ENCODE measurements around the gene DAPK1. TPM values are rescaled to one million over a fixed set of nuclear protein-coding genes. Genes with fewer than 3 reads are reported as not detected.

DAPK1 gene
- total and polyA plus RNA-seq, 10 of the 15 experiments (the other 5 are each of a cell fraction or from before 2014, with no cell fraction given): 8.2 to 94.7 (median 51.6) TPM

DNA sequence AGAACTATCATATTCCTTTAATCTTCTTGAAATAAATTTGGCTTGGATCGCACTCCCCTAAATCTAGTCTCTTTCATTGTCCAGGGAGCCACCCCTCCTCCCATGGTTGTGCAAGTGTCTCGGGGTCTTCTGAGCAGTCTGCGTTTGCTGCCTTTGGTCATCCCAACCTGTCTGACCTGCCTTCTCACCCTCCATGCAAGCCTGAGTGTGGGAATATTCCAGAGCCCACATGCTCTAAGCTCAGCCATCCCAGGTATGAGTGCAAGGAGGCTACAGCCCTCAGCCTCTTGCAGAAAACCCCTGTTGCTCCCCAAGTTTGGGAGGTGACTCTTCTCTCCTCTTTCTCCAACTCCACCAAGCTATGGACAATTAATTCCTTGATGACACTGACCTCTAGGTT is 220.6 kb downstream of the DAPK1 start:
- H3K9ac ChIP-seq (ENCODE audit: control insufficient read depth, insufficient read depth, low read length): no peak overlapping the region
- RAD21 ChIA-PET (ENCODE audit: unreplicated experiment): no interaction called here
- H3K36me3 ChIP-seq (ENCODE audit: control insufficient read depth in 2 of 2, insufficient read depth in 2 of 2, low read length in 1 of 2): no peaks in the 10 kb centered on the region
- DNase-seq (ENCODE audit: low read depth, low spot score) (no peak), ATAC-seq (no peak), FAIRE-seq (no peak)
- H3K27ac ChIP-seq (ENCODE audit: control insufficient read depth, insufficient read depth): no peak overlapping the region
- 30% methylated on average over 3 of the region's 3 CpGs for WGBS (ENCODE audit: insufficient coverage, insufficient replicate concordance, low lambda C conversion rate, missing lambda C conversion rate)
- H3K79me2 ChIP-seq (ENCODE audit: control insufficient read depth, insufficient read depth, low read length): no peaks in the 10 kb centered on the region
- H2AFZ ChIP-seq (ENCODE audit: control insufficient read depth, low read depth, low read length): no peak overlapping the region
- no peaks in the 10 kb centered on the region for H3K9me3 ChIP-seq (replicated peaks; ENCODE audit: control insufficient read depth, insufficient read depth, low read length)
- H3K4me1 ChIP-seq (ENCODE audit: control insufficient read depth, insufficient read depth, low read length): no peaks in the 10 kb centered on the region
- no TSS peak for BruUV-seq (replicated peaks)
- POLR2A ChIA-PET: no interaction called here
- SMC1A ChIA-PET (ENCODE audit: uncharacterized antibody, unreplicated experiment): no interaction called here
- intact Hi-C loops (cut with micrococcal nuclease; ENCODE audit: unreplicated experiment): no loop called here
- H3K4me3 ChIP-seq: no peak overlapping the region
- H4K20me1 ChIP-seq (ENCODE audit: control insufficient read depth, insufficient read depth): no peaks in the 10 kb centered on the region
- in situ Hi-C loops (cut with MboI): no loop called here
- H3K27me3 ChIP-seq (replicated peaks in 1 of 2; ENCODE audit: control insufficient read depth in 2 of 2, insufficient read depth in 2 of 2, low read length in 1 of 2): peaks cover 0 to 2% of the 10 kb centered on the region in 2 experiments; a peak in 1 of 4 replicates
- TF ChIP-seq SMAD5 (IDR thresholded peaks at IDR 0.05; ENCODE audit: low read depth) (no peak), HCFC1 (IDR thresholded peaks at IDR 0.05; ENCODE audit: low read length) (no peak), STAT1 (conservative IDR thresholded peaks at IDR 0.05) (no peak), EZH2 (IDR thresholded peaks at IDR 0.05; ENCODE audit: borderline replicate concordance, control insufficient read depth, low read depth, low read length) (no peak), EED (IDR thresholded peaks at IDR 0.05; ENCODE audit: low read depth) (no peak), FOXK2 (IDR thresholded peaks at IDR 0.05) (no peak), RFX5 (IDR thresholded peaks at IDR 0.05; ENCODE audit: low read depth, low read length) (no peak), WRNIP1 (IDR thresholded peaks at IDR 0.05; ENCODE audit: borderline replicate concordance, low read depth, low read length) (no peak), SRF (IDR thresholded peaks at IDR 0.05; ENCODE audit: low read depth in 2 of 2, low read length in 2 of 2) (no peak), HDAC6 (IDR thresholded peaks at IDR 0.05; ENCODE audit: unreplicated experiment) (no peak), RCOR1 (conservative IDR thresholded peaks at IDR 0.05; ENCODE audit: low read depth, low read length) (no peak), LARP7 (IDR thresholded peaks at IDR 0.05) (no peak), NFYA (IDR thresholded peaks at IDR 0.05; ENCODE audit: borderline replicate concordance, low read depth, low read length) (no peak), SMC3 (IDR thresholded peaks at IDR 0.05; ENCODE audit: borderline replicate concordance, low read length) (no peak), ZNF24 (IDR thresholded peaks at IDR 0.05) (no peak)
- TF ChIP-seq, protein P1, sequence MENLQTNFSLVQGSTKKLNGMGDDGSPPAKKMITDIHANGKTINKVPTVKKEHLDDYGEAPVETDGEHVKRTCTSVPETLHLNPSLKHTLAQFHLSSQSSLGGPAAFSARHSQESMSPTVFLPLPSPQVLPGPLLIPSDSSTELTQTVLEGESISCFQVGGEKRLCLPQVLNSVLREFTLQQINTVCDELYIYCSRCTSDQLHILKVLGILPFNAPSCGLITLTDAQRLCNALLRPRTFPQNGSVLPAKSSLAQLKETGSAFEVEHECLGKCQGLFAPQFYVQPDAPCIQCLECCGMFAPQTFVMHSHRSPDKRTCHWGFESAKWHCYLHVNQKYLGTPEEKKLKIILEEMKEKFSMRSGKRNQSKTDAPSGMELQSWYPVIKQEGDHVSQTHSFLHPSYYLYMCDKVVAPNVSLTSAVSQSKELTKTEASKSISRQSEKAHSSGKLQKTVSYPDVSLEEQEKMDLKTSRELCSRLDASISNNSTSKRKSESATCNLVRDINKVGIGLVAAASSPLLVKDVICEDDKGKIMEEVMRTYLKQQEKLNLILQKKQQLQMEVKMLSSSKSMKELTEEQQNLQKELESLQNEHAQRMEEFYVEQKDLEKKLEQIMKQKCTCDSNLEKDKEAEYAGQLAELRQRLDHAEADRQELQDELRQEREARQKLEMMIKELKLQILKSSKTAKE (IDR thresholded peaks at IDR 0.05; ENCODE audit: low read depth, poor library complexity, severe bottlenecking): no peak
- TF ChIP-seq, protein P2, sequence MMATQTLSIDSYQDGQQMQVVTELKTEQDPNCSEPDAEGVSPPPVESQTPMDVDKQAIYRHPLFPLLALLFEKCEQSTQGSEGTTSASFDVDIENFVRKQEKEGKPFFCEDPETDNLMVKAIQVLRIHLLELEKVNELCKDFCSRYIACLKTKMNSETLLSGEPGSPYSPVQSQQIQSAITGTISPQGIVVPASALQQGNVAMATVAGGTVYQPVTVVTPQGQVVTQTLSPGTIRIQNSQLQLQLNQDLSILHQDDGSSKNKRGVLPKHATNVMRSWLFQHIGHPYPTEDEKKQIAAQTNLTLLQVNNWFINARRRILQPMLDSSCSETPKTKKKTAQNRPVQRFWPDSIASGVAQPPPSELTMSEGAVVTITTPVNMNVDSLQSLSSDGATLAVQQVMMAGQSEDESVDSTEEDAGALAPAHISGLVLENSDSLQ (IDR thresholded peaks at IDR 0.05): no peak
- TF ChIP-seq, protein P3, sequence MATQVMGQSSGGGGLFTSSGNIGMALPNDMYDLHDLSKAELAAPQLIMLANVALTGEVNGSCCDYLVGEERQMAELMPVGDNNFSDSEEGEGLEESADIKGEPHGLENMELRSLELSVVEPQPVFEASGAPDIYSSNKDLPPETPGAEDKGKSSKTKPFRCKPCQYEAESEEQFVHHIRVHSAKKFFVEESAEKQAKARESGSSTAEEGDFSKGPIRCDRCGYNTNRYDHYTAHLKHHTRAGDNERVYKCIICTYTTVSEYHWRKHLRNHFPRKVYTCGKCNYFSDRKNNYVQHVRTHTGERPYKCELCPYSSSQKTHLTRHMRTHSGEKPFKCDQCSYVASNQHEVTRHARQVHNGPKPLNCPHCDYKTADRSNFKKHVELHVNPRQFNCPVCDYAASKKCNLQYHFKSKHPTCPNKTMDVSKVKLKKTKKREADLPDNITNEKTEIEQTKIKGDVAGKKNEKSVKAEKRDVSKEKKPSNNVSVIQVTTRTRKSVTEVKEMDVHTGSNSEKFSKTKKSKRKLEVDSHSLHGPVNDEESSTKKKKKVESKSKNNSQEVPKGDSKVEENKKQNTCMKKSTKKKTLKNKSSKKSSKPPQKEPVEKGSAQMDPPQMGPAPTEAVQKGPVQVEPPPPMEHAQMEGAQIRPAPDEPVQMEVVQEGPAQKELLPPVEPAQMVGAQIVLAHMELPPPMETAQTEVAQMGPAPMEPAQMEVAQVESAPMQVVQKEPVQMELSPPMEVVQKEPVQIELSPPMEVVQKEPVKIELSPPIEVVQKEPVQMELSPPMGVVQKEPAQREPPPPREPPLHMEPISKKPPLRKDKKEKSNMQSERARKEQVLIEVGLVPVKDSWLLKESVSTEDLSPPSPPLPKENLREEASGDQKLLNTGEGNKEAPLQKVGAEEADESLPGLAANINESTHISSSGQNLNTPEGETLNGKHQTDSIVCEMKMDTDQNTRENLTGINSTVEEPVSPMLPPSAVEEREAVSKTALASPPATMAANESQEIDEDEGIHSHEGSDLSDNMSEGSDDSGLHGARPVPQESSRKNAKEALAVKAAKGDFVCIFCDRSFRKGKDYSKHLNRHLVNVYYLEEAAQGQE (IDR thresholded peaks at IDR 0.05; ENCODE audit: low read depth, low read length): no peak
- H3K4me2 ChIP-seq (ENCODE audit: control insufficient read depth, insufficient read depth): no peak overlapping the region
- CTCF ChIA-PET: no interaction called here
